GM12875 (cell line): ENCODE data around the gene IBTK.
"Not testable (repeated sequence)": the region's sequence is repeated elsewhere in the genome, so short reads cannot be mapped to it uniquely, and the experiment has no call there.

ENCODE experiments used
- H3K4me3 ChIP-seq: one replicate; pipeline ENCODE4 v1.5.1; 2011; ENCODE audit warnings: low read depth, low read length, control low read depth
- CTCF ChIP-seq: IDR thresholded peaks from 2 replicates; pipeline ENCODE4 v1.5.1; 2011; ENCODE audit warnings: low read depth, mild to moderate bottlenecking, control low read depth, inconsistent platforms, low read length, moderate library complexity, borderline replicate concordance; ENCODE audit not compliant: insufficient read depth

The IBTK gene

GRCh38 chr6:82216549-82216948 is 31.0 kb downstream of the IBTK start:
- no peak overlapping the region for H3K4me3 ChIP-seq
- no peak for TF ChIP-seq CTCF

- H3K4me3 ChIP-seq = no peak overlapping the region
- TF ChIP-seq CTCF = no peak
These were observed 36.2 kb downstream of the IBTK start for GRCh38 chr6:82211326-82211725.

DNA sequence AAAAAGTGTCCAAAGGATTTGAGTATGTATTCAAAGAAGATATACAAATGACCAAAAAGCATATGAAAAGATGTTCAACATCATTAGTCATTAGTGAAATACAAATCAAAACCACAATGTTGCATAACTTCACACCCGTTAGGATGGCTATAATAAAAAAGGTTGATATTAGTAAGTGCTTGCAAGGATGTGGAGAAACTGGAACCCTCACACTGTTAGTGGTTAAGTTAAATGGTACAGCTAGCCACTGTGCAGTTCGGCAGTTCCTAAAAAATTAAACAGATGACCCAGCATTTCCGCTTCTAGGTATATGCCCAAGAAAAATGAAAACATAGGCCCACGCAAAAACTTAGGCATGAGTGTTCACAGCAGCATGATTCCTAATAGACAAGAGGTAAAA is 38.6 kb downstream of the IBTK start:
- no peak for TF ChIP-seq CTCF
- H3K4me3 ChIP-seq = no peak overlapping the region

DNA sequence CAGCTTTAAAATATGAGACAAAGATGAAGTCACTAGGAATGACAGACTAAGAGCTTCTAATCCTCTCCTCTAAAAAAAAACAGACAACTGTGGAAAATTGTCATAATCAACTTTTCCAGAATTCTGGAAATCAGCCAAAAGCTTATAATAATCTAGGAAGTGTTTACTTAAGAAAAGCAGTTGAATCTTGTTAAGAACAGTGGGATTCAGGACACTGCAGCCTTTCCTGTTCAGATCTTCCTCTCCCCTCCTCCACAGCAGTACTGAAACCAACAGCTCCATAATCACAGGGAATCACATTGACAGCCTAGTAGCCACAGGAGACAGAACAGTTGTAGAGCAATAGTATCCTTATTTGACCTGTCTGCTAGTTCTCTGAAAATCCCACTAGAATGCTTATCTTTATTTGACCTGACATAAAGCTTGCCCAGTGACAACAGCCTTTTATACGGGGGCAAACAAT is 41.6 kb downstream of the IBTK start:
- no peak for TF ChIP-seq CTCF
- no peak overlapping the region for H3K4me3 ChIP-seq

DNA sequence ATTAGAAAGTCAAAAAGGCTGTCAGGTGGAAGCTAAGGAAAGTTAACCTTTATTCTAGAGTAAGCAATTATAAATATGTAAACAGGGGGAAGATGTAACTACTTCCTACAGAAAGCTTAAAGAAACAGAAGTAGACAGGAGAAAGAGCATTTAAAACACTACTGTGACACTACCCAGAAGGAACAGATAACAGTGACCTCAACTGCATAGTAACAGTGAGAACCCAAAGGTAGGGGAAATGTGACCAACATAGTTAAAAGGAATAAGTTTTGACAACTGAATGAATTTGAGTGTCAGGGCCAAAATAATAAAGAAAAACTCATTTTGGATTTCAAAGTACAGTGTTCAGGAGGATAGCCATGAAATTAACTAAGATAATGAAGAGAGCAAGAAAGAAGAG is 43.5 kb downstream of the IBTK start:
- TF ChIP-seq CTCF = no peak
- H3K4me3 ChIP-seq = no peak overlapping the region

- no peak for TF ChIP-seq CTCF
- no peak overlapping the region for H3K4me3 ChIP-seq
These were observed 49.8 kb downstream of the IBTK start for GRCh38 chr6:82197784-82198183.

DNA sequence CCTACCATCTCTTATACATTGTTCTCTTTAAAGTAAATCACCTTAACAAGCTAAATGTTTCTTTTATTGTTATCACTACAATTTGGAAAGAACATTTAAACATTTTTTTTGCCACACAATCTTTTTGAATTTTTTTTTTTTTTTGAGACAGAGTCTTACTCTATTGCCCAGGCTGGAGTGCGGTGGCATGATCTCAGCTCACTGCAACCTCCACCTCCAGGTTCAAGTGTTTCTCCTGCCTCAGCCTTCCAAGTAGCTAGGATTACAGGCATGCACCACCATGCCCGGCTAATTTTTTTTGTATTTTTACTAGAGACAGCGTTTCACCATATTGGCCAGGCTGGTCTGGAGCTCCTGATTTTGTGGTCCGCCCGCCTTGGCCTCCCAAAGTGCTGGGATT is 50.3 kb downstream of the IBTK start:
- not testable (repeated sequence) for H3K4me3 ChIP-seq

- H3K4me3 ChIP-seq = no peak overlapping the region
- no peak for TF ChIP-seq CTCF
These were observed 51.4 kb downstream of the IBTK start for GRCh38 chr6:82196161-82196560.
